Thyroid gland (tissue), 4 donors: Measurements from ENCODE around the gene NFYC.

Experiments
- POLR2A ChIP-seq, 2 donors: fragments of 450-650 bp; IDR thresholded peaks; one replicate each; pipeline ENCODE4 v1.6.1; 2017; ENCODE audit warnings: antibody characterized with exemption in 2 of 2, mild to moderate bottlenecking in 2 of 2, moderate library complexity in 1 of 2
- TF ChIP-seq, protein P1 (sequence below), 6 experiments: fragments of 200-600 bp in 3 of 6; fragments of 450-650 bp in 3 of 6; sonication (generic) in 3 of 6; IDR thresholded peaks; one replicate each; pipeline ENCODE4 v1.5.1; 2016 to 2019; ENCODE audit warnings: antibody characterized with exemption in 6 of 6, mild to moderate bottlenecking in 2 of 6, inconsistent platforms in 1 of 6, moderate library complexity in 1 of 6

DNA sequence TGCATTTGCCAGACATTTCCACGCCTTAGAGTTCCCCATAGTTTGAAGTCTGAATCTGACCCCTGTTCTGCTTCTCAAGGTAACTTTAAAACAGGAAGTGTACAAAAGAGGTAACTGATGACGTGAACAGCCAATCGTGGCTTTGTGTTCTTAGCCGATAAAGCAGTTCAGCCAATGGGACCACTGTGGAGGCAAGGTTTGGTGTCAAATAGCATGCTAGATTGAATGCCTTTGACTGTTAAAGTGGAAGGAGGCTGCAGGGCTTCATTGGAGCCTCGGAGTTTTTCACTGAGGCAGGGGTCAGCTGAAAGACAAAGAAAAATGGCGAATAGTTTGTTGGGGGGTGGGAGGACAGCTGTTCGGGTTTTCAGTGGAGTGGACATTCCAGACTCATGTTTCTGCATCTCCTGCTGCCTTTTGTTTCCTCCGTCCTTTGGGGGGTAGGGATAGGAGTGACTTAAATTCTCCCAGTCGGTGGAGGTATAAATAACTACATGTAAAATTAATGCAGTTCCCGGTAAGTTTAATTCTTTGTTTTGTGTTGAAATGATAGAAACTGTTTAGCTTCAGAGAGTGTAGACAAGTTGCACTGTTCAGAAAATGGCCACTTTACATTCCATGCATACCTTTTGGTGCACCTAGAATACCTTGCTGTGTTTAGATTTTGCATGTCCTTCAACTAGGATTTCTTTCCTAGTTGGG is 17.7 kb downstream of the NFYC start:
- TF ChIP-seq, protein P1, sequence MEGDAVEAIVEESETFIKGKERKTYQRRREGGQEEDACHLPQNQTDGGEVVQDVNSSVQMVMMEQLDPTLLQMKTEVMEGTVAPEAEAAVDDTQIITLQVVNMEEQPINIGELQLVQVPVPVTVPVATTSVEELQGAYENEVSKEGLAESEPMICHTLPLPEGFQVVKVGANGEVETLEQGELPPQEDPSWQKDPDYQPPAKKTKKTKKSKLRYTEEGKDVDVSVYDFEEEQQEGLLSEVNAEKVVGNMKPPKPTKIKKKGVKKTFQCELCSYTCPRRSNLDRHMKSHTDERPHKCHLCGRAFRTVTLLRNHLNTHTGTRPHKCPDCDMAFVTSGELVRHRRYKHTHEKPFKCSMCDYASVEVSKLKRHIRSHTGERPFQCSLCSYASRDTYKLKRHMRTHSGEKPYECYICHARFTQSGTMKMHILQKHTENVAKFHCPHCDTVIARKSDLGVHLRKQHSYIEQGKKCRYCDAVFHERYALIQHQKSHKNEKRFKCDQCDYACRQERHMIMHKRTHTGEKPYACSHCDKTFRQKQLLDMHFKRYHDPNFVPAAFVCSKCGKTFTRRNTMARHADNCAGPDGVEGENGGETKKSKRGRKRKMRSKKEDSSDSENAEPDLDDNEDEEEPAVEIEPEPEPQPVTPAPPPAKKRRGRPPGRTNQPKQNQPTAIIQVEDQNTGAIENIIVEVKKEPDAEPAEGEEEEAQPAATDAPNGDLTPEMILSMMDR (IDR thresholded peaks at IDR 0.05): peak in 1 of 6 experiments; percentile 13
- TF ChIP-seq POLR2A (IDR thresholded peaks at IDR 0.05): peak; percentile 78 to 97
